H9 (cell line): ENCODE data around the gene ZNFX1. TPM values are rescaled to one million over a fixed set of nuclear protein-coding genes. Genes with fewer than 3 reads are reported as not detected.

Experiments used
- DNase-seq: peaks from one replicate; pipeline ENCODE4 v3.0.0-alpha.2; 2017
- H2AFZ ChIP-seq: one replicate; pipeline ENCODE4 v1.6.1; 2013; ENCODE audit warnings: mild to moderate bottlenecking, low read length, control low read depth, moderate library complexity
- H2AK5ac ChIP-seq: 2 replicates; pipeline ENCODE4 v1.6.1; 2013; ENCODE audit warnings: low read length, control low read depth, mixed read lengths; ENCODE audit not compliant: insufficient read length
- H2BK120ac ChIP-seq: one replicate; pipeline ENCODE4 v1.6.1; 2013; ENCODE audit warnings: low read depth, mild to moderate bottlenecking, low read length, control low read depth, inconsistent platforms; ENCODE audit not compliant: poor library complexity, severe bottlenecking
- H2BK12ac ChIP-seq: 2 replicates; pipeline ENCODE4 v1.6.1; 2013; ENCODE audit warnings: low read length, control low read depth, mixed read lengths, low read depth; ENCODE audit not compliant: insufficient read length
- H2BK15ac ChIP-seq: 2 replicates; pipeline ENCODE4 v1.6.1; 2013; ENCODE audit warnings: low read depth, low read length, control low read depth
- H2BK20ac ChIP-seq: one replicate; pipeline ENCODE4 v1.6.1; 2013; ENCODE audit warnings: low read depth, mild to moderate bottlenecking, low read length, control low read depth, inconsistent platforms; ENCODE audit not compliant: poor library complexity, severe bottlenecking
- H2BK5ac ChIP-seq: 2 replicates; pipeline ENCODE4 v1.6.1; 2013; ENCODE audit warnings: low read length, control low read depth, mixed read lengths; ENCODE audit not compliant: insufficient read length
- H3K14ac ChIP-seq: 2 replicates; pipeline ENCODE4 v1.6.1; 2013; ENCODE audit warnings: low read length, control low read depth; ENCODE audit not compliant: insufficient read depth
- H3K18ac ChIP-seq: 2 replicates; pipeline ENCODE4 v1.6.1; 2013; ENCODE audit warnings: low read depth, mild to moderate bottlenecking, mixed read lengths, low read length, control low read depth; ENCODE audit not compliant: insufficient read length
- H3K23ac ChIP-seq: 2 replicates; pipeline ENCODE4 v1.6.1; 2013; ENCODE audit warnings: low read length, control low read depth, mixed read lengths, low read depth; ENCODE audit not compliant: insufficient read length
- H3K23me2 ChIP-seq: 2 replicates; pipeline ENCODE4 v1.6.1; 2013; ENCODE audit warnings: low read depth, mild to moderate bottlenecking, mixed read lengths, low read length, control low read depth; ENCODE audit not compliant: insufficient read length, poor library complexity, severe bottlenecking
- H3K27ac ChIP-seq: 2 replicates; pipeline ENCODE4 v1.5.1; 2013; ENCODE audit warnings: low read length, control low read depth, mixed read lengths, low read depth; ENCODE audit not compliant: insufficient read length
- H3K27me3 ChIP-seq: 2 replicates; pipeline ENCODE4 v1.6.1; 2013; ENCODE audit warnings: low read length, control low read depth, inconsistent platforms; ENCODE audit not compliant: insufficient read depth
- H3K4ac ChIP-seq: 2 replicates; pipeline ENCODE4 v1.6.1; 2013; ENCODE audit warnings: low read depth, mild to moderate bottlenecking, control low read depth, inconsistent platforms, low read length, moderate library complexity
- H3K4me1 ChIP-seq: 2 replicates; pipeline ENCODE4 v1.6.1; 2013; ENCODE audit warnings: low read length, control low read depth, inconsistent platforms; ENCODE audit not compliant: insufficient read depth
- H3K4me2 ChIP-seq: 2 replicates; pipeline ENCODE4 v1.6.1; 2013; ENCODE audit warnings: low read length, control low read depth, mixed read lengths; ENCODE audit not compliant: insufficient read length, insufficient read depth
- H3K56ac ChIP-seq: 2 replicates; pipeline ENCODE4 v1.6.1; 2013; ENCODE audit warnings: low read depth, mild to moderate bottlenecking, mixed read lengths, low read length, control low read depth; ENCODE audit not compliant: insufficient read length
- H3K79me1 ChIP-seq: 2 replicates; pipeline ENCODE4 v1.6.1; 2013; ENCODE audit warnings: low read depth, mild to moderate bottlenecking, moderate library complexity, low read length, control low read depth, inconsistent platforms; ENCODE audit not compliant: insufficient read depth, poor library complexity, severe bottlenecking
- H3K79me2 ChIP-seq: 2 replicates; pipeline ENCODE4 v1.6.1; 2013; ENCODE audit warnings: low read length, control low read depth, inconsistent platforms; ENCODE audit not compliant: insufficient read depth
- H3K9ac ChIP-seq: 2 replicates; pipeline ENCODE4 v1.6.1; 2013; ENCODE audit warnings: low read length, control low read depth, mixed read lengths; ENCODE audit not compliant: insufficient read length; ENCODE audit errors: extremely low read depth
- H3K9me3 ChIP-seq: one replicate; pipeline ENCODE4 v1.6.1; 2013; ENCODE audit warnings: low read depth, low read length, inconsistent platforms; ENCODE audit not compliant: control insufficient read depth
- H3T11ph ChIP-seq: one replicate; pipeline ENCODE4 v1.6.1; 2013; ENCODE audit warnings: mild to moderate bottlenecking, low read length, control low read depth, inconsistent platforms
- H4K20me1 ChIP-seq: one replicate; pipeline ENCODE4 v1.6.1; 2013; ENCODE audit not compliant: control insufficient read depth, insufficient read length, insufficient read depth
- H4K5ac ChIP-seq: 2 replicates; pipeline ENCODE4 v1.6.1; 2013; ENCODE audit warnings: low read depth, mild to moderate bottlenecking, mixed read lengths, low read length, control low read depth; ENCODE audit not compliant: insufficient read length
- H4K8ac ChIP-seq: replicated peaks from 2 replicates; pipeline ENCODE4 v1.6.1; 2013; ENCODE audit warnings: low read length, control low read depth, mixed read lengths, low read depth; ENCODE audit not compliant: insufficient read length
- H4K91ac ChIP-seq: 2 replicates; pipeline ENCODE4 v1.6.1; 2013; ENCODE audit warnings: low read depth, mild to moderate bottlenecking, moderate library complexity, mixed read lengths, low read length, control low read depth; ENCODE audit not compliant: insufficient read length
- H3K27ac Mint-ChIP-seq, 3 experiments: 2 replicates in 2 of 3; 3 replicates in 1 of 3; pipeline ENCODE4 v1.8.0; 2020 to 2021; ENCODE audit warnings: mixed read lengths in 3 of 3, mild to moderate bottlenecking in 1 of 3, moderate library complexity in 1 of 3
- H3K27me3 Mint-ChIP-seq: 2 replicates; pipeline ENCODE4 v1.8.0; 2021; ENCODE audit warnings: low read depth, mild to moderate bottlenecking, moderate library complexity, mixed read lengths
- H3K36me3 Mint-ChIP-seq, 3 experiments: 2 replicates in 2 of 3; 3 replicates in 1 of 3; pipeline ENCODE4 v1.8.0; 2020 to 2021; ENCODE audit warnings: low read depth in 3 of 3, mixed read lengths in 3 of 3; ENCODE audit not compliant: insufficient read depth in 1 of 3
- H3K4me1 Mint-ChIP-seq, 2 experiments: 2 replicates each; pipeline ENCODE4 v1.8.0; 2020; ENCODE audit warnings: mixed read lengths in 2 of 2
- H3K4me3 Mint-ChIP-seq, 2 experiments: 2 replicates in 1 of 2; 3 replicates in 1 of 2; pipeline ENCODE4 v1.8.0; 2020 to 2021; ENCODE audit warnings: mild to moderate bottlenecking in 2 of 2, mixed read lengths in 2 of 2, moderate library complexity in 1 of 2
- H3K9me3 Mint-ChIP-seq, 2 experiments: 2 replicates in 1 of 2; 3 replicates in 1 of 2; pipeline ENCODE4 v1.8.0; 2020; ENCODE audit warnings: mild to moderate bottlenecking in 2 of 2, mixed read lengths in 2 of 2, moderate library complexity in 1 of 2
- WGBS: extraction: QIAGEN DNeasy Blood & Tissue Kit; methylation state at CpG from one replicate; pipeline ENCODE4 v1.1.7; 2013; ENCODE audit warnings: missing lambda C conversion rate, low lambda C conversion rate, mixed read lengths; ENCODE audit not compliant: insufficient read length; ENCODE audit errors: extremely low coverage; 5-methylcytosine and 5-hydroxymethylcytosine counted together
- total RNA-seq: library from RNA; stranded (reverse); gene quantifications from 2 replicates; pipeline ENCODE4 v1.2.1, GENCODE V29; 2021
- TF ChIP-seq, protein P1 (sequence below): fragments of 200-600 bp; sonication (generic); conservative IDR thresholded peaks from 3 replicates; pipeline ENCODE4 v1.8.0; 2021; ENCODE audit warnings: antibody characterized with exemption, mild to moderate bottlenecking

The ZNFX1 gene
- total RNA-seq, 1 experiment from 2014 or later, result 13.3 TPM

DNA sequence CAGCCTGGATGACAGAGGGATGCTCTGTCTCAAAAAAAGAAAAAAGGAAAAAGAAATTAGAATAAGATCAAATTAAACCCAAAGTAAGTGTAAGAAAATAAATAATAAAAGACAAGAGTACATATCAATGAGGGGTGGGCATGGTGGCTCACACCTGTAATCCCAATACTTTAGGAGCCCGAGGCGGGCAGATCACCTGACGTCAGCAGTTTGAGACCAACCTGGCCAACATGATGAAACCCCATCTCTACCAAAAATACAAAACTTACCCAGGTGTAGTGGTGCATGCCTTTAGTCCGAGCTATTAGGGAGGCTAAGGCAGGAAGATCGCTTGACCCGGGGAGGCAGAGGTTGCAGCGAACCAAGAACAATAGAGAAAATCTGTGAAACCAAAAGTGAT is 74.8 kb downstream of the ZNFX1 start:
- Histone ChIP-seq H3K9ac (no peak overlapping the region), H3K4ac (no peak overlapping the region), H4K20me1 (no peaks in the 10 kb centered on the region), H4K91ac (no peak overlapping the region), H3K4me2 (no peak overlapping the region), H3K27me3 (no peaks in the 10 kb centered on the region), H3K23ac (no peak overlapping the region), H4K8ac (no peak overlapping the region), H2BK15ac (no peak overlapping the region), H3K79me1 (no peaks in the 10 kb centered on the region), H3K56ac (no peak overlapping the region), H3K9me3 (no peaks in the 10 kb centered on the region), H2AFZ (no peak overlapping the region), H3K79me2 (no peaks in the 10 kb centered on the region), H3K23me2 (no peaks in the 10 kb centered on the region), H2BK5ac (no peak overlapping the region), H4K5ac (no peak overlapping the region), H2BK20ac (no peak overlapping the region), H3K4me1 (no peaks in the 10 kb centered on the region), H3K27ac (no peak overlapping the region), H2AK5ac (no peak overlapping the region), H2BK120ac (no peak overlapping the region), H3K14ac (no peak overlapping the region), H3T11ph (no peak overlapping the region), H3K18ac (no peak overlapping the region), H2BK12ac (no peak overlapping the region)
- Mint-ChIP-seq H3K27me3 (no peaks in the 10 kb centered on the region), H3K27ac (no peak overlapping the region), H3K4me3 (no peak overlapping the region), H3K36me3 (no peaks in the 10 kb centered on the region), H3K4me1 (no peaks in the 10 kb centered on the region), H3K9me3 (0 out of 5 replicates have a peak, but pooled peaks cover 0 to 2% of the 10 kb centered on the region in 2 experiments)
- TF ChIP-seq, protein P1, sequence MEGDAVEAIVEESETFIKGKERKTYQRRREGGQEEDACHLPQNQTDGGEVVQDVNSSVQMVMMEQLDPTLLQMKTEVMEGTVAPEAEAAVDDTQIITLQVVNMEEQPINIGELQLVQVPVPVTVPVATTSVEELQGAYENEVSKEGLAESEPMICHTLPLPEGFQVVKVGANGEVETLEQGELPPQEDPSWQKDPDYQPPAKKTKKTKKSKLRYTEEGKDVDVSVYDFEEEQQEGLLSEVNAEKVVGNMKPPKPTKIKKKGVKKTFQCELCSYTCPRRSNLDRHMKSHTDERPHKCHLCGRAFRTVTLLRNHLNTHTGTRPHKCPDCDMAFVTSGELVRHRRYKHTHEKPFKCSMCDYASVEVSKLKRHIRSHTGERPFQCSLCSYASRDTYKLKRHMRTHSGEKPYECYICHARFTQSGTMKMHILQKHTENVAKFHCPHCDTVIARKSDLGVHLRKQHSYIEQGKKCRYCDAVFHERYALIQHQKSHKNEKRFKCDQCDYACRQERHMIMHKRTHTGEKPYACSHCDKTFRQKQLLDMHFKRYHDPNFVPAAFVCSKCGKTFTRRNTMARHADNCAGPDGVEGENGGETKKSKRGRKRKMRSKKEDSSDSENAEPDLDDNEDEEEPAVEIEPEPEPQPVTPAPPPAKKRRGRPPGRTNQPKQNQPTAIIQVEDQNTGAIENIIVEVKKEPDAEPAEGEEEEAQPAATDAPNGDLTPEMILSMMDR, result no peak
- no CpG with 5 or more reads among the region's 7 CpGs for WGBS
- no peak for DNase-seq
